Kidney (tissue), 14 donors: ENCODE data around the gene RGS14. TPM values are rescaled to one million over a fixed set of nuclear protein-coding genes. Genes with fewer than 3 reads are reported as not detected.

Source experiments
- DNase-seq, 5 donors: peaks; one replicate each; pipeline ENCODE4 v3.0.0-alpha.2; 2013 to 2020
- FAIRE-seq: peaks from 2 replicates; lab custom pipeline; 2012; peaks lifted over from hg19 to GRCh38; lab: Jason Lieb, UNC
- H3K27ac ChIP-seq, 2 donors: one replicate each; pipeline ENCODE4 v1.7.0; 2013; ENCODE audit warnings: low read depth in 2 of 2, low read length in 2 of 2, inconsistent platforms in 1 of 2
- H3K27me3 ChIP-seq: one replicate; pipeline ENCODE4 v1.7.1; 2013; ENCODE audit warnings: low read length, inconsistent platforms; ENCODE audit not compliant: control insufficient read depth, insufficient read depth
- H3K36me3 ChIP-seq, 3 donors: one replicate each; pipeline versions ENCODE4 v1.7.0 to v1.7.1; 2013; ENCODE audit warnings: low read length in 3 of 3, control low read depth in 1 of 3, inconsistent platforms in 1 of 3; ENCODE audit not compliant: insufficient read depth in 3 of 3, control insufficient read depth in 2 of 3
- H3K4me1 ChIP-seq, 3 donors: one replicate each; pipeline versions ENCODE4 v1.7.0 to v1.7.1; 2013; ENCODE audit warnings: low read length in 3 of 3, inconsistent platforms in 1 of 3, low read depth in 1 of 3; ENCODE audit not compliant: control insufficient read depth in 2 of 3, insufficient read depth in 2 of 3
- H3K4me3 ChIP-seq, 3 donors: one replicate each; pipeline versions ENCODE4 v1.7.0 to v1.8.1; 2013; ENCODE audit warnings: low read length in 3 of 3, control low read depth in 1 of 3, inconsistent platforms in 1 of 3
- H3K9ac ChIP-seq, 3 donors: one replicate each; pipeline versions ENCODE4 v1.7.0 to v1.7.1; 2013; ENCODE audit warnings: low read length in 3 of 3, control low read depth in 1 of 3, inconsistent platforms in 1 of 3
- H3K9me3 ChIP-seq, 3 donors: one replicate each; pipeline versions ENCODE4 v1.7.0 to v1.7.1; 2013; ENCODE audit warnings: low read length in 3 of 3, control low read depth in 1 of 3, inconsistent platforms in 1 of 3; ENCODE audit not compliant: control insufficient read depth in 2 of 3, insufficient read depth in 1 of 3
- CTCF ChIP-seq: IDR thresholded peaks from 3 replicates; pipeline ENCODE4 v1.5.1; 2012; ENCODE audit warnings: mild to moderate bottlenecking, moderate library complexity, borderline replicate concordance; ENCODE audit not compliant: insufficient read depth; ENCODE audit errors: extremely low read depth
- intact Hi-C: fragments of 100-400 bp; cut with DNase I; formaldehyde crosslinking; loops from one replicate; pipeline ENCODE4 v1.11.1; 2022
- polyA plus RNA-seq: library from polyadenylated mRNA; stranded (reverse); fragments of 350-450 nt; fragmentation: Illumina TruSeq; extraction: RNeasy Lipid Tissue Mini Kit (QIAGEN cat#74804); gene quantifications from one replicate; pipeline ENCODE4 v1.2.3, GENCODE V29; 2014; ENCODE audit warnings: low read depth, low replicate concordance; ENCODE audit not compliant: insufficient read depth
- total RNA-seq: library from RNA; stranded (reverse); fragmentation: NEBNext Ultra II Directional; extraction: Animal tissue kit (Norgen Biotek cat#: 25700); gene quantifications from one replicate; pipeline ENCODE4 v1.2.1, GENCODE V29; 2021
- donor health status: control.
- donor health status: control.
- donor health status: control.
- donor health status: control.
- donor health status: control.
- donor health status: DM: yes; HTN: yes; CAD: no.
- donor health status: Normal renal cell carcinoma (clear cell type).

RGS14 gene
- total and polyA plus RNA-seq, 2 donors from 2014 or later = 28.4 to 56.3 TPM

DNA sequence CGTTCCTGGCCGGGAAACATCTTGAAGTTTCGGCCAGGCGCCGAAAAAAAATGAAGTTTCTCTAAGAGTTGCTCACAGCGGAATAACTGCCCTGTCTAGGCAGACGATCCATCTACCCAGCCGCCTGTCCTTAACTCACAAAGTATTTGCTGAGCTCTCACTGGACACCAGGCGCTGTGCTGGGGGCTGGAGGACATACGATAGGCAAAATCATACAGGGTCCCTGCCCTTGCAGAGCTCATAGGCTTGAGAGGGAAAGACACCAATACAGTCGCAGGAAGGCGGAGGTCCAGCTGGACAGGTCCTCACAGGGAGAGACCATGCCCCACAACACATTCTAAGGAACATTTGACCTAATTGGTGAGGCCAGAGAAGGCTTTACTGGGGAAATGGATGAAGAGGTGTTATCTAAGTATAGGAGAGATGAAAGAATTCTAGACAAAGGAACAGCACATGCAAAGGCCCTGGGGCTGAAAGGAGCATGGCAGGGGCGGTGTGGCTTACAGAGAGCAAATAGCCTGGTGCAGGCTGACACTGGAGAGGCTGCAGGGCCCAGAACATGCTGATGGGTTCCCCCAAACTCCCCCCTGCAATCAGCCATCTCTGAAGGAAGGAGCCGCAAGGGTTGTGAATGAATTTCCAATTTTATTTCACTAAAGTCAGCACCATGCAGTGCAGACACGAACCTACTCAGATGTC is 44.0 kb upstream of the RGS14 start:
- intact Hi-C loops = no loop called here
- DNase-seq (peak in 1 of 5 donors; percentile 35), FAIRE-seq (no peak)
- Histone ChIP-seq H3K4me1 (peaks cover 0 to 11% (median 0%) of the 10 kb centered on the region in 3 donors), H3K27me3 (no peaks in the 10 kb centered on the region), H3K27ac (no peak overlapping the region), H3K4me3 (no peak overlapping the region), H3K36me3 (no peaks in the 10 kb centered on the region), H3K9me3 (no peaks in the 10 kb centered on the region), H3K9ac (no peak overlapping the region)
- no peak for TF ChIP-seq CTCF

- Histone ChIP-seq H3K36me3 (no peaks in the 10 kb centered on the region), H3K9ac (no peak overlapping the region), H3K4me1 (peaks cover 0 to 11% (median 0%) of the 10 kb centered on the region in 3 donors), H3K9me3 (no peaks in the 10 kb centered on the region), H3K4me3 (no peak overlapping the region), H3K27ac (no peak overlapping the region), H3K27me3 (no peaks in the 10 kb centered on the region)
- intact Hi-C loops = no loop called here
- TF ChIP-seq CTCF = no peak
- FAIRE-seq = no peak
- DNase-seq = peak in 1 of 5 donors; percentile 62
Measured at GRCh38 chr5:177314376-177315342, 43.1 kb upstream of the RGS14 start.

- H3K27me3 ChIP-seq = no peaks in the 10 kb centered on the region
- H3K4me3 ChIP-seq = no peak overlapping the region
- H3K4me1 ChIP-seq = peaks cover 0 to 9% (median 0%) of the 10 kb centered on the region in 3 donors
- FAIRE-seq (no peak), DNase-seq (peak in 1 of 5 donors; percentile 50)
- no peak overlapping the region for H3K9ac ChIP-seq
- intact Hi-C loops = no loop called here
- H3K27ac ChIP-seq = no peak overlapping the region
- H3K36me3 ChIP-seq = no peaks in the 10 kb centered on the region
- no peaks in the 10 kb centered on the region for H3K9me3 ChIP-seq
- TF ChIP-seq CTCF = no peak
Measured at GRCh38 chr5:177315411-177315810, 42.3 kb upstream of the RGS14 start.
